ENCODE data around the gene TCERG1L. TPM values are rescaled to one million over a fixed set of nuclear protein-coding genes. Genes with fewer than 3 reads are reported as not detected.

Gene TCERG1L
- polyA plus RNA-seq, 1 donor from 2014 or later = 0.53 TPM

- Histone ChIP-seq H3K27me3 (ENCODE audit: insufficient read depth, low read depth, low read length) (no peaks in the 10 kb centered on the region), H3K27ac (ENCODE audit: low read length) (no peak overlapping the region), H3F3A (ENCODE audit: insufficient read depth, low read length, poor library complexity, severe bottlenecking) (no peaks in the 10 kb centered on the region), H3K9me3 (ENCODE audit: low read length) (no peaks in the 10 kb centered on the region), H3K4me3 (ENCODE audit: low read length) (no peak overlapping the region), H3K79me2 (replicated peaks; ENCODE audit: insufficient read depth, low read length) (no peaks in the 10 kb centered on the region), H3K36me3 (ENCODE audit: insufficient read depth, low read length) (no peaks in the 10 kb centered on the region), H3K9me2 (ENCODE audit: insufficient read depth, low read length) (no peaks in the 10 kb centered on the region), H3K9ac (ENCODE audit: low read length) (no peak overlapping the region), H4K20me1 (ENCODE audit: insufficient read depth) (no peaks in the 10 kb centered on the region), H2AFZ (ENCODE audit: low read depth, low read length) (no peak overlapping the region), H3K4me2 (ENCODE audit: low read length) (no peak overlapping the region)
- no peak for TF ChIP-seq MXI1 (conservative IDR thresholded peaks at IDR 0.05; ENCODE audit: poor library complexity, severe bottlenecking)
- TF ChIP-seq EP300 (conservative IDR thresholded peaks at IDR 0.05; ENCODE audit: poor library complexity, severe bottlenecking) = no peak
- TF ChIP-seq RAD21 (conservative IDR thresholded peaks at IDR 0.05) = no peak
- TF ChIP-seq SMC3 (conservative IDR thresholded peaks at IDR 0.05; ENCODE audit: poor library complexity) = no peak
- TF ChIP-seq REST (IDR thresholded peaks at IDR 0.05; ENCODE audit: borderline replicate concordance) = no peak
Measured at GRCh38 chr10:131201741-131202515, 109.6 kb downstream of the TCERG1L start.

GRCh38 chr10:131200856-131201470 lies 110.6 kb downstream of the TCERG1L start:
- no peaks in the 10 kb centered on the region for H3F3A ChIP-seq (ENCODE audit: insufficient read depth, low read length, poor library complexity, severe bottlenecking)

GRCh38 chr10:131199646-131200045 lies 111.9 kb downstream of the TCERG1L start:
- H3K79me2 ChIP-seq (replicated peaks; ENCODE audit: insufficient read depth, low read length) = no peaks in the 10 kb centered on the region
- no peak overlapping the region for H3K4me2 ChIP-seq (ENCODE audit: low read length)
- H3K9me2 ChIP-seq (ENCODE audit: insufficient read depth, low read length) = no peaks in the 10 kb centered on the region
- no peaks in the 10 kb centered on the region for H4K20me1 ChIP-seq (ENCODE audit: insufficient read depth)
- TF ChIP-seq MXI1 (conservative IDR thresholded peaks at IDR 0.05; ENCODE audit: poor library complexity, severe bottlenecking) (no peak), EP300 (conservative IDR thresholded peaks at IDR 0.05; ENCODE audit: poor library complexity, severe bottlenecking) (no peak), TAF1 (IDR thresholded peaks at IDR 0.05; ENCODE audit: low read depth) (no peak)
- H3K4me3 ChIP-seq (ENCODE audit: low read length) = no peak overlapping the region
- H3K27me3 ChIP-seq (ENCODE audit: insufficient read depth, low read depth, low read length) = no peaks in the 10 kb centered on the region
- no peaks in the 10 kb centered on the region for H3K36me3 ChIP-seq (ENCODE audit: insufficient read depth, low read length)
- H3F3A ChIP-seq (ENCODE audit: insufficient read depth, low read length, poor library complexity, severe bottlenecking) = no peaks in the 10 kb centered on the region
- H2AFZ ChIP-seq (ENCODE audit: low read depth, low read length) = no peak overlapping the region
- H3K27ac ChIP-seq (ENCODE audit: low read length) = no peak overlapping the region
- H3K9ac ChIP-seq (ENCODE audit: low read length) = no peak overlapping the region
- H3K9me3 ChIP-seq (ENCODE audit: low read length) = no peaks in the 10 kb centered on the region

More at GRCh38 chr10:131200856-131201470, 110.6 kb downstream of the TCERG1L start:
- H3K27ac ChIP-seq (ENCODE audit: low read length) = no peak overlapping the region
- H3K4me2 ChIP-seq (ENCODE audit: low read length) = no peak overlapping the region
- H3K36me3 ChIP-seq (ENCODE audit: insufficient read depth, low read length) = no peaks in the 10 kb centered on the region
- TF ChIP-seq TAF1 (IDR thresholded peaks at IDR 0.05; ENCODE audit: low read depth) = no peak
- TF ChIP-seq POLR2AphosphoS5 (IDR thresholded peaks at IDR 0.05) = no peak
- no peak for TF ChIP-seq EP300 (conservative IDR thresholded peaks at IDR 0.05; ENCODE audit: poor library complexity, severe bottlenecking)
- no peak for TF ChIP-seq MXI1 (conservative IDR thresholded peaks at IDR 0.05; ENCODE audit: poor library complexity, severe bottlenecking)
- TF ChIP-seq SMC3 (conservative IDR thresholded peaks at IDR 0.05; ENCODE audit: poor library complexity) = no peak
- H3K9ac ChIP-seq (ENCODE audit: low read length) = no peak overlapping the region
- no peaks in the 10 kb centered on the region for H3K9me3 ChIP-seq (ENCODE audit: low read length)
- no peaks in the 10 kb centered on the region for H3K9me2 ChIP-seq (ENCODE audit: insufficient read depth, low read length)
- H3K79me2 ChIP-seq (replicated peaks; ENCODE audit: insufficient read depth, low read length) = no peaks in the 10 kb centered on the region
- no peak overlapping the region for H2AFZ ChIP-seq (ENCODE audit: low read depth, low read length)
- no peaks in the 10 kb centered on the region for H4K20me1 ChIP-seq (ENCODE audit: insufficient read depth)
- H3K27me3 ChIP-seq (ENCODE audit: insufficient read depth, low read depth, low read length) = no peaks in the 10 kb centered on the region
- H3K4me3 ChIP-seq (ENCODE audit: low read length) = no peak overlapping the region
